ENCODE results near the gene NUPR1.
"Not testable (repeated sequence)": the region's sequence is repeated elsewhere in the genome, so short reads cannot be mapped to it uniquely, and the experiment has no call there.

NUPR1 gene

DNA sequence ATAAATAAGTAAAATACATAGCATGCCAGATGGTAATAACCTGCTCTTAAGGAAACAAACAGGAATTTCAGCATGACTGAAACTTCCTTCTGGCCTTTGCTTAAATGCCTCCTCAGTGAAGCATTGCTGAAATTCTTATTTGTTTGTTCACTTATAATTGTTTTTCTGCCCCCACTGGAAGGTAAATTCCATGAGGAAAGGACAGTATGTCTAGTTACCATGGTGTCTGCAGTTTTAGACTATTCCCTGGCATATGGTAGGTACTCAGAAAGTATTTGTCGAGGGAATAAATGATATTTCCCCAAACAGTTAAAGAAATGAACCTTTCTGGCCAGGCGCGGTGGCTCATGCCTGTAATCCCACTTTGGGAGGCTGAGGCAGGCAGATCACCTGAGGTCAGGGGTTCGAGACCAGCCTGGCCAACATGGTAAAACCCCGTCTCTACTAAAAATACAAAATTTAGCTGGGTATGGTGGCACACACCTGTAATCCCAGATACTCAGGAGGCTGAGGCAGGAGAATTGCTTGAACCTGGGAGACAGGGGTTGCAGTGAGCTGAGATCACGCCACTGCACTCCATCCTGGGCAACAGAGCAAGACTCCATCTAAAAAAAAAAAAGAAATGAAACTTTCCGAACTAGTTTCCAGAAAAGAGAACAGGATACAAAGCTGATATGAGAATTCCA, 11.5 kb downstream of the NUPR1 start:
- not testable (repeated sequence) for DNase-seq (ENCODE audit: low spot score)

DNA sequence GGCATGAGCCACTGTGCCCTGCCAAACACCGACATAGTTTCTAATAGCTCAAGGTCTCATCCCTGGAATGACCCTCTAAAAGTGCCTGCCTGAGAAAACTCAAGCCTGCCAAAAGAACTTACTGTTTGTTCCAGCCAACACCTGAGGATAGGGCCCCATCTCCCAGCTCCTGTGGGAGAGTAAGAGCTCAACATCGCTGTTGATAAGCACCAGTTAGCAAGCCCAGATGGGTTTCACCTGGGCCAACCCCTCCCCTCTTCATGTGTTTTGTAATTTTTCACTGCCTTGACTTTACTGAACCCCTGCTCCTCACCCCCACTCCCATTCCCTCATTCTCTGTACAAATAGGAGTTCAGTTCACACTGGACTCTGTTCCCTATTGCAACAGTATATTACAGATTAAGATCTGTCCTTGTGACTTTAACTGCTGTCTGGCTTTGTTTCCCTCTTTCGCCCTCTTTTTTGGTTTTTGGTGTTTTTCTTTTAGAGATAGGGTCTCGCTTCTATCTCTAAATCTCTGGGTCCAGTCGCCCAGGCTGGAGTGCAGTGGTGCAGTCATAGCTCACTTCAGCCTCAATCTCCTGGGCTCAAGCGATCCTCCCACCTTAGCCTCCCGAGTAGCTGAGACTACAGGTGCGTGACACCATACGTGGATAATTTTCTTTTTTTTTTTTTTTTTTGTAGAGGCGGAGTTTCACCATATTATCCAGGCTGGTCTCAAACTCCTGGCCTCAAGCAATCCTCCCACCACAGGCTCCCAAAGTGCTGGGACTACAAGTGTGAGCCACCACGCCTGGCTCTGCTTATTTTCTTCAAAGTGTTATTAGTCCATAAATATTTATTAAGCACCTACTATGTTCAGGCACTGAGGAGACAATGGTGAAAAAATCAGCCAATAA, 12.3 kb downstream of the NUPR1 start:
- no peak for DNase-seq (ENCODE audit: low spot score)

DNA sequence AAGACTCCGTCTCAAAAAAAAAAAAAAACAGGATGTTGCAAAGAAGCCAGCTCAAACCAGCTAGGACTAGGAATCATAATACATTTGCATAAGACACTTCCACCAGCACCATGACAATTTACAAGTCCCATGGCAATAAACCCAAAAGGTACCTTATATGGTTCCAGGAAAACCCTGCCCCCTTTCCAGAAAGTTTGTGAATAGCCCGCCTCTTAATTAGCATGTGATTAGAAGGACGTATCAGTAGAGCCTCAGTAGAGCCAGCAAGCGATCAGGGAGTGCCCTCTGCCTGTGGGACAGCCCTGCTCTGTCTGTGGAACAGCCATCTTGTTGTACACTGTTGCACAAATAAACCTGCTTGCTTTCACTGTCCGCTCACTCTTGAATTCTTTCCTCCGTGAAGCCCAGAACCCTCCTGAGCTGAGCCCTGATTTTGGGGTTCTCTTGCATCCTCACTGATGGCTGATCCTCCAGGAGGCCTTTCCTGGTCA, 14.0 kb downstream of the NUPR1 start:
- DNase-seq (ENCODE audit: low spot score) = no peak

DNA sequence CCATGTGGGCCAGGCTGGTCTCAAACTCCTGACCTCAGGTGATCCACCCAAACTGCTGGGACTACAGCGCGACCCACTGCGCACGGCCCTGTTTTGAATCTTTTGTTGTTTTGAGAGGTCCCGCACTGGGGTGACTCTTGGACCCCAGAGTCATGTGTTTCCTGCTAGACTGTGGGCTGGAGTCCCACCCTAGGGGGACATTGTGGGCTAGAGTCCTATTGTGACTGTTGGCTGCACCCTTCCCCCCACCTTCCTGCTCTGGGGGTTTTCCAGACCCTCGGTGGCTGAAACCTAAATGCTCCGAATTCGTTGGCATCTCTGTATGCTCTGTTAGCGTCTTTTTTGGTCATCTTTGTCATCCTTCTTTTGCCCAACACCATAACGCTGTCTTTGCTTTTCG, 16.0 kb downstream of the NUPR1 start:
- no peak for DNase-seq (ENCODE audit: low spot score)

DNA sequence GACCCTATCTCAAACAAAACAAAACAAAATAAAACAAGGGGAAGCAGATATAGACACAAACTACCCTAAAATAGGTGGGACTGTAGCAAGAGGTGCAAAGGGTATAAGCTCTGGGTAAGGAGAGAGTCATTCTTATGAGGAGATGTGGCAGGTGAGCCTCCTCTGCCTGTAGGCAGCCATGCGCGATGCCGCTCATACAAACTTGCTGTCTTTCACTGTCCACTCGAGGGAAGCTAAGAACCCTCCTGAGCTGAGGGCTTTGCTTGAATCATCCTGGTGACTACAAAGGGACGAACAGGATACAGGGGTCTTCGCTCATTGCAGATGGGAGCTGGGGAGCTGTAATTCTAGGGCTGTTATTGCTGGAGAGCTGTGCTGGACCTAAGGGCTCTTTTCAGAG, 17.3 kb downstream of the NUPR1 start:
- DNase-seq (ENCODE audit: low spot score) = no peak

DNA sequence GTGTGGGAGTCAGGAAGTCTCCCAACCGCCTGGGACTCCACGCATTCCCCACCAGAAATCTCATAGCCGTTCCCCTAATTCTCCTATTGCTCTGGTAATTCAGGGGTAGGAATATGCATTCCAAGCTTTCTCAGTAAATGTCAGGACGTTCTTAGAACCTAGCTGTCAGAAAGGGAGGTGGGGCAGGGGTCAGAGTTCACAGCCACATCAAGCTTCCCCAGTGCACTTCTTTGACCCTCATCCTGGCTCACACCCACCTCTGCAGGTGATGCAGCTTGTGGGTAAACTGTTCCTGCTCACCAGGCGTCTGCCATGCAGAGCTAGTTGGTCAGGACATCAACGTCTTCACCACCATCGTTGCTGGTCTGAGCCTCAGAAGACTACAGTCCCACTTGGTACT, 18.1 kb downstream of the NUPR1 start:
- DNase-seq (ENCODE audit: low spot score) = no peak

DNA sequence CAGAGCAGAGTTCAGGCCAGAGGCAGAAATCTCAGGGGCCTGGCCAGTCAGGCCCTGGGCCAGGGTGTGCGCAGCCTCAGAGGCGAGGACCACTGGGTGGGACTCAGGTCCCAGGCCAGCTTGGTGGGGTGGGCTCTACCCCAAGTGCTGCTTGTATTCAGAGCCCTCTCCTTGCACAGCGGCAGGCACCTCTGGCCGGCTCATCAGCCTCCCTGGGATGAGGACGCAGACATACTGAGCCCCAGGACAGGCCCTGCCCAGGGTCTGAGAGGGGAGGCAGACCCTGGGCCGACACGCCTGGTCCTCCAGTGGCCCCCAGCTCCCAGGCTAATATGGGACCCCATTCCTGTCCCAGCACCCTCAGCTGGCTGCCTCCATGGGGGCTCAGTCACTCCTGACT, 24.5 kb downstream of the NUPR1 start:
- no peak for DNase-seq (ENCODE audit: low spot score)

DNA sequence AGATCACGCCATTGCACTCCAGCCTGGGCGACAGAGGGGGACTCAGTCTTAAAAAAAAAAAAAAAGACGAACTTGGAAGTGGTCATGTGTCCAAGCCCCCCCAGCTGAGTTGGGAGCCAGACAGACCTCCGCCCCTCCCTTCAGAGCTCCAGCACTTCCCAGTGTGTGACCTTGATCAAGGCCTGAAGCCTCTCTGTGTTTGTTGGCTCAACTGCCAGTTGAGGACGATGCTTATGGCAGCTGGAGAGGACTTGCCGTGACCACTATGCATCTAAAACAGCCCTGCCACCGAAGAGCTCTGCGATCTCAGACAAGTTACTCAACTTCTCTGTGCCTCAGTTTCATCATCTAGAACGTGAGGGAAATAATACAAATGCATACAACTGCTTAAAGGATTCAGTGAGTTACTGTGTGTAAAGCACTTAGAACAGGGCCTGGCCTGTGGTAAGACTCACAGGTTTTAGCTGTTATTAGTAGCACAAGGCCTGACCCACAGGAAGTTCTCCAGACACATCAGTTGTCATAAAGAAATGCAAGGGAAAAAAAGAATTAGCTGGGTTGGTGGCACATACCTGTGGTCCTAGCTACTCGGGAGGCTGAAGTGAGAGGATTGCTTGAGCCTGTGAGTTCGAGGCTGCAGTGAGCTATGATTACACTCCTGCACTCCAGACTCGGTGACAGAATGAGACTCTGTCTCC, 25.1 kb downstream of the NUPR1 start:
- DNase-seq (ENCODE audit: low spot score) = no peak

DNA sequence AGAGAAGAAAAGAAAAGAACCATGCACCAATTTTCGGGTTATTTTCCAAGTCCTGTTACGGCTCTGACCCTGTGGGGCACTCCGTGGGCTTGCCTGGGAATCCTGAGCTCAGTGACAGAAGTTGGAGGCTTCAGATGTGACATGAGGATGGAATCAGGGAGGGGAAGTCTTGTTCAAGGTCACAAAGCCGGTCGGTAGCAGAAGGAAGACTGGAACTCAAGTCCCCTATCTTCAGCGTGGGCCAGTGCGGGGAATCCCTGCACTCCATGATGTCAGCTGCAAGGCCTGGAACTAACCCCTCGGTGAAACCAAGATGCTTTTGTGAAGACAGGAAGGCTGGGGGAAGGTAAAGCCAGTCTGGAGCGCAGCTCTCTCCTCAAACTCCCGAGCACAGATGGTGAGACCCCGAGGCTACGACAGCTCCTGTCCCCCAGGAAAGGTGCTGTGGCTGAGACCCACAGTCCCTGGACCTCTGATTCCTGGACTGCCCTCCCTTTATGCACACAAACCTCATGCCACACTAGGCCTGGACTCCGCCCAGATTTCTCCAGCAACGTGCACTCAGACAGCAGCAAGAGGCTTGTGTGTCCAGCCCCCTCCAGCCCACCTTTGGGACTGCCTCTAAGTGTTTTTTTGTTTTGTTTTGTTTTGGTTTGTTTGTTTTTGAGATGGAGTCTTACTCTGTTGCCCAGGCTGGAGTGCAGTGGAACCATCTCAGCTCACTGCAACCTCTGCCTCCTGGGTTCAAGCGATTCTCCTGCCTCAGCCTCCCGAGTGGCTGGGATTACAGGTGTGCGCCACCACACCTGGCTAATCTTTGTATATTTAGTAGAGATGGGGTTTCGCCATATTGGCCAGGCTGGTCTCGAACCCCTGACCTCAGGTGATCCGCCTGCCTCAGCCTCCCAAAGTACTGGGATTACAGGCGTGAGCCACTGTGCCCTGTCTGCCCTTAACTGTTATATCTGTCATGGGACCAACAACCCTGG, 26.7 kb downstream of the NUPR1 start:
- DNase-seq (ENCODE audit: low spot score) = no peak

DNA sequence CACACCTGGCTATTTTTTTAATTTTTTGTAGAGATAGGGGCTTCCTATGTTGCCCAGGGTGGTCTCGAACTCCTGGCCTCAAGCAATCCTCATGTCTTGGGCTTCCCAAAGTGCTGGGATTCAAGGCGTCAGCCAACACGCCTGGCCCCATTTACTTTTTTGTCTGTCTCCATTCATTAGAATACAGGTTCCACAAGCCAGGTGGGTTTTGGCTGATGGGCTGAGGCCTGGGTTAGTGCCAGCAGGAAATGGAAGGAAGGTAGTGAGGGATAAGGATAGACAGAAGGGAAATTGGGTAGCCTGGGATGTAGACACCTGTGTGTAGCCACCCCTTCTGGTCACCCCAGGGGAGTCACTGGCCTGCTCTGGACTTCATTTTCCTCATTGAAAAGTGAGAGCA, 27.7 kb downstream of the NUPR1 start:
- DNase-seq (ENCODE audit: low spot score) = no peak

DNA sequence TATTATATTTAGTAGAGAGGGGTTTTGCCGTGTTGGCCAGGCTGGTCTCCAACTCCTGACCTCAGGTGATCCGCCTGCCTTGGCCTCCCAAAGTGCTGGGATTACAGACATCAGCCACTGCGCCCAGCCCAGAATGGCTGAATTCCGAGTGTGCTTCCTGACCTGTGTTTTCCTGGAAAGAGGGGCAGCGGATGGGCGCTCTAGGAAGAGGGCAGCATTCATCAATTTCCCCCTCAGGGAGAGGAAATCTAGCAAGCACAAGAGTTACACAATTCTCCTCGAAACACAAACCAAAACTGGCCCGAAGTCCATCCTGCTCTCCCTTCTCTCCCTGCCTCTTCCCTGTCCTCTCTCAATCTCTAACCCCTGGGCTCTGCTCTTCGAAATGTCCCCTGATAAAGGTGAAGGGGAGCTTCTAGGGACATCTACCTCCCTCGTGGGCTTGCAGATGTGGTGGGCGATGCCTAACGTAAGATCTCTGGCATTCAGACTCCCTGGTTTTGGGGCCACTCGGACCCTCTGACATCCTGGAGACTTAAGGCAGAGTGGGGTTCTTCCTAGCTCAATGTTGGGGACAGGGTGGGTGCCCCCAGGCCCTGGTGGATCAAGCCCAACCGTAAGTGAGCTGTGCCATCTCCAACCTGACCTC, 33.2 kb downstream of the NUPR1 start:
- DNase-seq (ENCODE audit: low spot score) = no peak

DNA sequence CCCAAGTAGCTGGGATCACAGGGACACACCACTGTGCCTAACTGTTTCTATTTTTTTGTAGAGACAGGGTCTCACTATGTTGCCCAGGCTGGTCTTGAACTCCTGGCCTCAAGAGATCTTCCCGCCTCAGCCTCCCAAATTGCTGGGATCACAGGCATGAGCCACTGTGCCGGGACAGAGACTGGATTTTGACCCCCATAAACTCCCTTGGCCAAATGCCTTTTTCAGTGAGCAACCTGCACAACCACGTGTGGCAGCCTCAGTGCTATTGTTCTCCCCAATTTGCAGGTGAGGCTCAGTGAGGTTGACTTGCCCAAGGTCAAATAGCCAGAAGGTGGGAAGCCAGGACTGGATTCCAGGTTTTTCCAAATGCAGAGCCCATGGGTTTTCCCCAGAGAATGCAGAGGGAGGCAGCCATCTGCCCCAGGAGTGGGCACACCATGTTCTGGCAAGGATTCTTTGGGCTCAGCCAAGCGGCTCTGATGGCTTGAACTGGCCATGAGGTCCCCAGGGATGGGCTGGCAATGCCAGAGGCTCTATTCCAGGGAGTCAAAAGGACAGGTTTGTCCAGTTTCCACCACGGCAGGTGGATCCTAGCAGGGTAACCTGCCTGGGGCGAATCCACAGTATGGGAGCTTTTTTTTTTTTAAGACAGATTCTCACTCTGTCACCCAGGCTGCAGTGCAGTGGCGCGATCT, 33.9 kb downstream of the NUPR1 start:
- no peak for DNase-seq (ENCODE audit: low spot score)

DNA sequence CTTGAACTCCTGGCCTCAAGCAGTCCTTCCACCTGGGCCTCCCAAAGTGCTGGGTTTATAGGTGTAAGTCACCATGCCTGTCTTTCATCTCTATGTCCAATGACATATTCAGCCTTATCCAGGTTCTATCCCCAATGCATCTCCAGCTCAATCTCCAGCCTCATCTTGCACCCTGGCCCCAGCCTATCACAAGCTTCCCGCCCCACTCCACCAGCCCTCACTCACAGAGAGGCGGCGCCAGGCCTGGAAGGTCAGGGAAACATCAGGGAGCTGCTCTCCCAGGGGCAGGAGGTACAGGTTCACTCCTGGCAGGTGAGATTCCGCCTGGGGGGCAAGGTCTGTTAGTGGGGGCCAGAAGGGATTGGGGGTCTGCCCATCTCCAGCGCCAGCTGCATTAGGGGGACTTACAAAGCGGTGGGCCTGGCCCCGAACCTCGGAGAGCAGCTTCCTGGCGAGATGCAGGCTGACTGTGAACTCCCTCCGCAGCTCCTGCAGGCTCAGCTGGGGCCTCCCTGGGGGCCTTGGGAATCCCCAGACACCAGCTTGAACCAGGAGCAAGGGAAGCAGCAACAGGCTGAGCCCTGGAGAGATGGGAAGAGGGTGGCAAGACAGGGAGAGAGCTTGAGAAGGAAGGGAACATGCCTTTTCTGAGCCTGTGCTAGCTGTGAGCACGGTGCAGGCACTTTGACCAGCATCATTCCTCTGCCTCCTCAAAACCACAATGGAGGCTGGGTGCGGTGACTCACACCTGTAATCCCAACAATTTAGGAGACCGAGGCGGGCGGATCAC, 35.1 kb downstream of the NUPR1 start:
- DNase-seq (ENCODE audit: low spot score) = no peak

DNA sequence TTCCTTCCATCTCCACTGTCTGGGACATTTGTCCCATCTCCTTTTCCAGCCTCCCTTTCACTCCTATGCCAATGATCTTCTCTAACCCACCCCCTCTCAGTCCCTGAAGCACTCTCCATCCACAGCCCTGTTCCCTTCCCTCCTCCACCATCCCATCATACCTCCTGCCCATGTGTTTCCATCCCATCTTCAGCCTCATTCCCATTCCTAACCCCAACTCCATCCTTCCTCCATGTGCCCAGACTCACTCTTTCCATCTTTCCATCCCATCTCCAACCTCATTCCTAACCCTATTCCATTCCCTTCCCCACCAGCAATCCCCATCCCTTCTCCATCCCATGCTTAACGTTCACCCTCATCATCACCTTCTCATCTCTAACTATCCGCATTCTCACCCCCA, 36.5 kb downstream of the NUPR1 start:
- DNase-seq (ENCODE audit: low spot score) = no peak

DNA sequence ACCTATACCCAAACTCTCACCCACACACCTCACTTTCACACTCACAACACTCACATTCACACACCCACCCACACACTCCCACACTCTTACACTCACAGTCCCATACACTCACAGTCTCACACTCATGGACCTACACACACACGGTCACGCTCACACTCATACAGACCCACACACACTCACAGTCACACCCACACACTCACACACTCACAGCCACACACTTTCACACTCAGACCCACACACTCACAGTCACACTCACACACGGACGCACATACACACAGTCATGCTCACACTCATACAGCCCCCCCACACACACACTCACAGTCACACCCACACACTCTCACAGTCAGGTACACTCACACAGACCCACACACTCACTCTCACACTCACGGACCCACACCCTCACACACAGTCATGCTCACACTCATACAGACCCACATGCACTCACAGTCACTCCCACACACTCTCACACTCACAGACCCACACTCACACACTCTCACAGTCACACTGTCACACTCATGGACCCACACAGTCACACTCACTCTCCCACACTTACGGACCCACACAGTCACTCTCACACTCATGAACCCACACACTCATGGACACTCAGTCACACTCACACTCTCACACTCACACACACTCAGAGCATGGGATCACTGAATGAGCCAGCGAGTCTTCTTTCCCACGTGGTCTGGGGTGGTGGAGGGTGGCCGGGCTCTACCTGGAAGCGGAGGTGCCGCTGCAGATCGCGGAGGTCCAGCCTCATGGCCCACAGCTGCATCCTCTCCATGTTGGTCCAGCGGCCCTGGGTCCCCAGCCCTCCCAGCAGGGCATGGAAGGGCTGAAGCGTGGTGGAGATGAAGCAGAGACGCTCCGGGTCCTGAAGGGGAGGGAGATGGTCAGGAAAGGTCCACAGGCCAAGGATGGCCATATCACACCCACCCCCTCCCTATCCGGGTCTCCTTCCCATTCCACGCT, 37.2 kb downstream of the NUPR1 start:
- no peak for DNase-seq (ENCODE audit: low spot score)

DNA sequence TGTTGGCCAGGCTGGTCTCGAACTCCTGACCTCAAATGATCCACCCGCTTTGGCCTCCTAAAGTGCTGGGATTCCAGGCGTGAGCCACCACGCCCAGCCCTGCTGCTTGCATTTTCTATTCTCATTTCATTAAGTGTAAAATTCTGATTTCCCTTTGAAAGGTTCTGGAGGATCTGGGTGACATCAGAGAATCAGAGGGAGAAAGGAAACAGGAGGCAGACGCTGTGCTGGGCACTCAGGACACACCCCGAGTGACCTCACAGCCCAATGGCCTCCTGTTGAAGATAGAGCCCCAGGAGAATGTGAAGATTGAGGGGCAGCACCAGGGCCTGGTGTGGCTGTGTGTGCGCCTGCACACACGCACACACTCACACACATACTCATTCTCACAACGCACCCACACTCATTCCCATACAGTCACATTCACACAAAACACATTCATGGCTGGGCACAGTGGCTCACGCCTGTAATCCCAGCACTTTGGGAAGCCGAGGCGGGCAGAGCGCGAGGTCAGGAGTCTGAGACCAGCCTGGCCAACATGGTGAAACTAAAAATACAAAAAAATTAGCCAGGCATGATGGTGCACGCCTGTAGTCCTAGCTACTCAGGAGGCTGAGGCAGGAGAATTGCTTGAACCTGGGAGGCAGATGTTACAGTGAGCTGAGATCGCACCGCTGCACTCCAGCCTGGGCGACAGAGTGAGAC, 38.1 kb downstream of the NUPR1 start:
- not testable (repeated sequence) for DNase-seq (ENCODE audit: low spot score)

DNA sequence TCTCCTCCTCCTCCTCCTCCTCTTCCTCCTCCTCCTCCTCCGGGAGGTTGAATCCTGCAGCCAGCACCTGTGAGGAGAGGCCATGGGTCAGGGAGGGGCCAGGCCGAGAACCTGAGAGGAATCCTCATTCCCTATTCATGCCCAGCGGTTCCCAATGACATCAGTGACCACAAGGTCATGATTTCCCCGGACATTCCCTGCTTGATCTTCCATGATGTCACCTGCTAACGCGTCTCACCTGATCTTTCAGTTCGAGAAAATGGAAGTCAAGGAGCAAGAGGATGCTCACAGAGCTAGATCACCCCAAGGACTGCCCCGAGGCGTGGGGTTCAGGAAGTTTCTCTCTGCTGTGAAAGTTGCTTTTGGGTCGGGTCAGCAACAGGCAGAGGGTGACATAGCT, 38.9 kb downstream of the NUPR1 start:
- DNase-seq (ENCODE audit: low spot score) = no peak
